Activated naive CD4-positive, alpha-beta T cell treated with anti-CD3 and anti-CD28 coated beads, Interleukin-2, amount 50 U/mL, for 72 hours (primary cell): ENCODE data around the gene MAPK4. TPM values are rescaled to one million over a fixed set of nuclear protein-coding genes. Genes with fewer than 3 reads are reported as not detected.
"Not testable (repeated sequence)": the region's sequence is repeated elsewhere in the genome, so short reads cannot be mapped to it uniquely, and the experiment has no call there.

Experiments used
- ATAC-seq, 2 donors: fragments of 150-1000 bp; cut with Tn5 transposase; 2 replicates each; pipeline ENCODE4 v1.10.0; 2021; ENCODE audit warnings: mild to moderate bottlenecking in 2 of 2, moderate library complexity in 2 of 2
- DNase-seq, 2 donors: peaks; one replicate each; pipeline ENCODE4 v3.0.0; 2021 to 2022; ENCODE audit warnings: low spot score in 2 of 2
- H3K27ac Mint-ChIP-seq, 2 donors: one replicate each; pipeline ENCODE4 v1.8.0; 2022; ENCODE audit warnings: mild to moderate bottlenecking in 2 of 2, mixed read lengths in 2 of 2
- H3K36me3 Mint-ChIP-seq, 2 donors: one replicate each; pipeline ENCODE4 v1.8.0; 2022; ENCODE audit warnings: mixed read lengths in 2 of 2
- H3K9me3 Mint-ChIP-seq, 2 donors: one replicate each; pipeline ENCODE4 v1.8.0; 2022; ENCODE audit warnings: mixed read lengths in 2 of 2
- total RNA-seq, 2 donors: library from RNA; stranded (reverse); gene quantifications; one replicate each; pipeline ENCODE4 v1.2.3, GENCODE V29; 2022

MAPK4 gene
- total RNA-seq, 2 donors from 2014 or later = not detected

- Mint-ChIP-seq H3K27ac (no peak overlapping the region), H3K36me3 (no peaks in the 10 kb centered on the region), H3K9me3 (no peaks in the 10 kb centered on the region)
- no peak for DNase-seq
- no peak for ATAC-seq
Observed at GRCh38 chr18:50776383-50776782, 216.5 kb downstream of the MAPK4 start.

GRCh38 chr18:50779021-50779420, 219.1 kb downstream of the MAPK4 start:
- not testable (repeated sequence) for H3K9me3 Mint-ChIP-seq, DNase-seq, H3K27ac Mint-ChIP-seq, H3K36me3 Mint-ChIP-seq, ATAC-seq

Other genes starting within 250 kb of the MAPK4 start
- 10 to 100 TPM; 34.6 to 55.4 TPM for gene SKA1, start 185.0 kb upstream of the MAPK4 start, total RNA-seq